Neural cell (in vitro differentiated cells): ENCODE measurements around the gene FCHSD2.

Experiments
- EP300 ChIP-seq: fragments of 450-650 bp; conservative IDR thresholded peaks from 2 replicates; pipeline ENCODE4 v1.6.1; 2014; ENCODE audit warnings: antibody characterized with exemption, mild to moderate bottlenecking, moderate library complexity; ENCODE audit not compliant: poor library complexity, severe bottlenecking
- EZH2 ChIP-seq: fragments of 200-600, 300-800 bp; shearing (Covaris generic), sonication (generic); IDR thresholded peaks from 2 replicates; pipeline ENCODE4 v1.6.1; 2014; ENCODE audit warnings: antibody characterized with exemption, low read length, borderline replicate concordance, mild to moderate bottlenecking; ENCODE audit not compliant: insufficient read depth, poor library complexity, severe bottlenecking
- SMC3 ChIP-seq: fragments of 450-650 bp; conservative IDR thresholded peaks from 2 replicates; pipeline ENCODE4 v1.6.1; 2014; ENCODE audit warnings: antibody characterized with exemption, mild to moderate bottlenecking, moderate library complexity; ENCODE audit not compliant: poor library complexity
- TF ChIP-seq, protein P1 (sequence below): fragments of 450-650 bp; IDR thresholded peaks from 2 replicates; pipeline ENCODE4 v1.5.1; 2014; ENCODE audit warnings: antibody characterized with exemption, mild to moderate bottlenecking, moderate library complexity; ENCODE audit not compliant: poor library complexity, severe bottlenecking

DNA sequence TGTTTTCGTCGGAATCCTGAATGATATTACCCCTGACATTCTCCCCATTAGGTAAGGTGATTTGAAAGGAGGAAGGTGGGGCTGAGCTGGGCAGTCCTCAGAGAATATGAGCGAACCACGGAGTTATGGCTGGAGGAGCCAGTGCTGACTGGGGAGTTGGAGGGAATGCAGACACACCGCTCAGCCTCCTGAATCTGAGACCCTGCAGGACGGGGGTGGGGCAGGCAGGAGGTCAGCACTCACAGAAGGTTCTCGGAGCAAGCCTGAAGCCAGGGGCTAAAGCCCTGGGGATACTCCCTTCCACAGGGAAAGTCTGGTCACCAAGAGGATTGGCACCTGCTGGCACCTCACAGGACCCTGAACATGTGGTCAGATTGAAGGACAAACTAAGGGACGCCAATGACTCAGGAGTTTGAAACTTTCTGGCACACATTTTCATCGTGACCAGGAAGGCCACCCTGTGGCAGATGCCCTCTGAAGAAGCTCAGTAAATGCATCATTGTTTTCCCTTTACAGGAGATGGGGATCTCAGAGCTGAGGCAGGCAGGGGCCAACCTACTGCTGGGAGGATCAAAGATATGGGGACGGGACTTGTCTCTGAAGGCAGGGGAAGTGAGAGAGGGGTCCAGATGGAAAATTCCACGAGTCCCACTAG is 26.9 kb upstream of the FCHSD2 start:
- TF ChIP-seq, protein P1, sequence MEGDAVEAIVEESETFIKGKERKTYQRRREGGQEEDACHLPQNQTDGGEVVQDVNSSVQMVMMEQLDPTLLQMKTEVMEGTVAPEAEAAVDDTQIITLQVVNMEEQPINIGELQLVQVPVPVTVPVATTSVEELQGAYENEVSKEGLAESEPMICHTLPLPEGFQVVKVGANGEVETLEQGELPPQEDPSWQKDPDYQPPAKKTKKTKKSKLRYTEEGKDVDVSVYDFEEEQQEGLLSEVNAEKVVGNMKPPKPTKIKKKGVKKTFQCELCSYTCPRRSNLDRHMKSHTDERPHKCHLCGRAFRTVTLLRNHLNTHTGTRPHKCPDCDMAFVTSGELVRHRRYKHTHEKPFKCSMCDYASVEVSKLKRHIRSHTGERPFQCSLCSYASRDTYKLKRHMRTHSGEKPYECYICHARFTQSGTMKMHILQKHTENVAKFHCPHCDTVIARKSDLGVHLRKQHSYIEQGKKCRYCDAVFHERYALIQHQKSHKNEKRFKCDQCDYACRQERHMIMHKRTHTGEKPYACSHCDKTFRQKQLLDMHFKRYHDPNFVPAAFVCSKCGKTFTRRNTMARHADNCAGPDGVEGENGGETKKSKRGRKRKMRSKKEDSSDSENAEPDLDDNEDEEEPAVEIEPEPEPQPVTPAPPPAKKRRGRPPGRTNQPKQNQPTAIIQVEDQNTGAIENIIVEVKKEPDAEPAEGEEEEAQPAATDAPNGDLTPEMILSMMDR, result no peak
- no peak for TF ChIP-seq SMC3
- TF ChIP-seq EP300, result no peak
- TF ChIP-seq EZH2, result no peak
